Activated CD4-positive, CD25-positive, alpha-beta regulatory T cell treated with anti-CD3 and anti-CD28 coated beads, Interleukin-2, amount 50 U/mL, for 24 hours (primary cell): ENCODE results near the gene ZBTB26.
"Not testable (repeated sequence)": the region's sequence is repeated elsewhere in the genome, so short reads cannot be mapped to it uniquely, and the experiment has no call there.

Experiments used
- ATAC-seq, 2 donors: fragments of 150-1000 bp; cut with Tn5 transposase; one replicate each; pipeline ENCODE4 v1.10.0; 2021; ENCODE audit warnings: mild to moderate bottlenecking in 1 of 2, moderate library complexity in 1 of 2

ZBTB26 gene

DNA sequence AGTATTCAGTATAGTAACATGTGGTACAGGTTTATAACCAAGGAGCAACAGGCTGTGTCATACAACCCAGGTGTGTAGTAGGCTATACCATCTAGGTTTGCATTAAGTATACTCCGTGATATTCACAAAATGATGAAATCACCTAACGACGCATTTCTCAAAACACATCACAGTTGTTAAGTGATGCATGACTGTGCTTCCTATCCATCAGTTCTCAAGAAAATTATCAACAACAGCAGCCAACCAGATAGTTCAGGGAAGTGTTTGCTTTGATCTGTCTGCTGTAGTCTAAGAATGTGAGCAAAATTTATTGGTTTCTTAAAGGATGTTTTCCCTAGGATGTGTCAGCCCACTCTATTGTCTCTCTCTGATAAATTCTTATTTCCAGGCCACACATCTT is 7.4 kb downstream of the ZBTB26 start:
- peak in 1 of 2 donors; percentile 38 for ATAC-seq

- no peak for ATAC-seq
Observed at GRCh38 chr9:122922713-122923112, 8.6 kb downstream of the ZBTB26 start.

DNA sequence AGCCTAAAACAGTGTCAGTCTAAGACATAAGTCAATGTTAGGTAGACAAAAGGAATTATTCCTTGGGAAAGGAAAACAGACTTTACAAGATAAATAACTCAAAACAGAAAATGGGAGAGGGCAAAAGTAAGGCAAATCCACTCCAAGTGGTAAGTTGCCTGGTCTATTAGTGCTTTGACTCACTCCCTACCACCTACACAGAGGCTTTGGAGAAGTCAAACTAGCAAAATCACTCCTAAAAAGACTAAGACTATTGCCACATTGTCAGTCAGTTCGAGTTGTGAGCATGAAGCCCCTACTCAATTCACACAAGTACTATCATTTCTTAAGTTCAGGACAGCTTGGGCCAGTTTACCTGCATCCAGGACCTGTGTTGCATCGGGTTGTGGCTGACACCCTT is 13.0 kb downstream of the ZBTB26 start:
- no peak for ATAC-seq

GRCh38 chr9:122912964-122913673 is 18.2 kb downstream of the ZBTB26 start, which contains the start of gene ZBTB6:
Gene ZBTB6 (minus strand): TSS chr9:122913323. CDS start chr9:122912072, 1,251 bp downstream.
- ATAC-seq: peak; percentile 93 to 97

DNA sequence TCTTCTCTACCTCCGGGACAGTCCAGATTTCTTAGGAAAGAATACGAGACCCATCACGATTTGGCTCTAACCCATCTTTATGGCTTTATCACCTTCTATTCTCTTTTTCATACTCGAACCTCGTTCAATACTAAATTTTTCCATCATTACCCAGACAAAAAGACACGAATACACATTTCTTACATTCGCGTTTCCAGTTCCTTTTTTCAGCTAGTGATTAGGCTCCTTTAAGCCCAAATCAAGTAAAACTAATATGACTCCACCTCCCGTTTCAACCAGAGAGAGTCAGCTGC is 18.7 kb downstream of the ZBTB26 start:
- no peak for ATAC-seq

DNA sequence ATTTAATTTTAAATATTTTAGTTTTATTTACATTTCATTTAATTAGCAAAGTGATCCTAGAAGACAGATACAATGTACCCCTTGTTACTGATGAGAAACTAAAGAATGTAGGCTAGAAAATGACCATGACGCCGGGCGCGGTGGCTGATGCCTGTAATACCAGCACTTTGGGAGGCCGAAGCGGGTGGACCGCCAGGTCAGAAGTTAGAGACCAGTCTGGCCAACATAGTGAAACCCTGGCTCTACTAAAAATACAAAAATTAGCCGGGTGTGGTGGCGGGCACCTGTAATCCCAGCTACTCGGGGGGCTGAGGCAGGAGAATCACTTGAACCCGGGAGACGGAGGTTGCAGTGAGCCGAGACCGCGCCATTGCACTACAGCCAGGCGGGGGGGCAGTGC is 25.2 kb downstream of the ZBTB26 start:
- ATAC-seq: not testable (repeated sequence)

- peak; percentile 88 to 90 for ATAC-seq
Observed at GRCh38 chr9:122904823-122905710, 26.2 kb downstream of the ZBTB26 start, which contains the start of gene RC3H2. Gene RC3H2 (minus strand): TSS chr9:122905359. CDS start chr9:122897509, 7,850 bp downstream.

- peak in 1 of 2 donors; percentile 2 for ATAC-seq
Observed at GRCh38 chr9:122904466-122904822, 26.9 kb downstream of the ZBTB26 start.

- ATAC-seq: no peak
Observed at GRCh38 chr9:122900791-122901190, 30.5 kb downstream of the ZBTB26 start.

- peak; percentile 68 to 69 for ATAC-seq
Observed at GRCh38 chr9:122897969-122898368, 33.3 kb downstream of the ZBTB26 start.

GRCh38 chr9:122888480-122888879 is 42.8 kb downstream of the ZBTB26 start:
- ATAC-seq: no peak

DNA sequence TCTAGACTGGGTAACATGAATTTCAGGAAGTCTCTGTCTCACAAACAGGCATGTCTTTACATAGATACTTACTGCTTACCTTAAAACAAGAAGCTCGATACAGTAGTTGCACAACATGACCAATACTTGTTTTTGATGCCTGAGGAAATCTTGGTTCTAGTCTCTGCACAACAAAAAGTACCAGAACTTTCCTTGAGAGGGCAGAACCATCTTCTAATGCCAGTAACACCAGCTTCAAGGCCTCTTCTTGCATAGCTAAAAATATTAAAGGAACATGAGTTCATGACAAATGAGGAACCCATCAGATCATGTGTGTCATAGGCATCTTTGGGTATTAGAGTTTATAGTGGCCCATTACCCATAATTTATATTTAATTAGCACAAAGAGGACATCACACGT is 48.2 kb downstream of the ZBTB26 start:
- ATAC-seq: no peak

DNA sequence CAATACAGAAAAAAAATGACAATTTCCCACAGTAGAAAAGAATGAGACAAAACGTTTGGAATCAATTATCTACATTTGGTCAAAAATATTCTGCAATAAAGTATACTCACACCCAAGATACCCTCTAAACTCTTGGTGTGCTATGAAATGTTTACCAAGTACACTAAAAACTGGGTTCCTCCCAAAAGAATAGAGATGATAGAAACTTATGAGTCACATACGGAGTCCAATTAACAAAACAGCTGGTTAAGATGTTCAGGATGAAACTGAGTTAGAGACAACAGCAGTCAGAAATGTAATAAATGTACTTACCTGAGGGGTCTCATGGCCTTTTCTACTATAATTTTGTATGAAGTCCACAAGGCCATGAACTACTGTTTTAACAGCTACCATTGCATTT is 51.9 kb downstream of the ZBTB26 start:
- ATAC-seq: no peak

DNA sequence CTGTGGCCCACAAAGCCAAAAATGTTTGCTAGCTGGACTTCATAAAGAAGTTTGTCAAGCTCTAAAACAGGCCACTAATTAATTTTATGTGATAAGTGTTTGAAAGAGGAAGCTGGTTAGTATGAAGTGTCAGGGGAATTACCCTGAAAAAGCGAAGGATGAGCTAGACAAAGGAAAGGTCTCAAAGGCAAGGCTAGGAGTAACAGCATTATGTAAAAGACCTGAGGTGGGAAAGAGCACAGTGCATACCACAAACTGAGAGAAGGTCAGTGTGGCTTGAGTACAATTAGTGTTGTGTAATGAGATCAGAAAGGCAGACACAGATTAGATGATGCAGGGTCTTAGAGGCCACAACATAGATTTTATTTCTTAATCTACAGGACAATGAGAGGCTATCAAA is 55.8 kb downstream of the ZBTB26 start:
- no peak for ATAC-seq

DNA sequence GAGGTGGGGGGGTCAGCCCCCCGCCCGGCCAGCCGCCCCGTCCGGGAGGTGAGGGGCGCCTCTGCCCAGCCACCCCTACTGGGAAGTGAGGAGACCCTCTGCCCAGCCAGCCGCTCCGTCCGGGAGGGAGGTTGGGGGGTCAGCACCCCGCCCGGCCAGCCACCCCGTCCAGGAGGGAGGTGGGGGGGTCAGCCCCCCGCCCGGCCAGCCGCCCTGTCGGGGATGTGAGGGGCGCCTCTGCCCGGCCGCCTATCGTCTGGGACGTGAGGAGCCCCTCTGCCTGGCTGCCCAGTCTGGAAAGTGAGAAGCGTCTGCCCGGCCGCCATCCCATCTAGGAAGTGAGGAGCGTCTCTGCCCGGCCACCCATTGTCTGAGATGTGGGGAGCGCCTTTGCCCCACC is 64.0 kb downstream of the ZBTB26 start:
- not testable (repeated sequence) for ATAC-seq

DNA sequence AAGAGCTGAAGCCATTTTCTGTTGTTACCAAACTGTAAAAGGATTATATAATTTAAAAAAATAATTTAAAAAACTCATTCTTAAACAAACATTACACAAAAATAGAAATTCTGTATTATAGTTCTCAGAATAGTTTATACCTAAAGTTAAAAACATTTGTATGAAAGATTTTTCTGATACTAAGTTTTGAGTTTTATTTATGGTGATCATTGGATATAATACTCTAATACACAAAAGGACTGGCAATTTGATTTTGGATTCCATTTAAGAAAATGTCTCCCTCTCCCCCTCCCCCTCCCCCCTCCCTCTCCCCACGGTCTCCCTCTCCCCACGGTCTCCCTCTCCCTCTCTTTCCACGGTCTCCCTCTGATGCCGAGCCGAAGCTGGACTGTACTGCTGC is 65.2 kb downstream of the ZBTB26 start:
- ATAC-seq: no peak
